Fibroblast of lung (primary cell): ENCODE measurements around the gene EMC9.

Experiments used
- EZH2 ChIP-seq: IDR thresholded peaks from 2 replicates; pipeline ENCODE4 v1.5.1; 2012; ENCODE audit warnings: low read length, control low read depth, mild to moderate bottlenecking; ENCODE audit errors: missing control alignments
- TF ChIP-seq, protein P1 (sequence below), 2 donors: IDR thresholded peaks in 1 of 2; conservative IDR thresholded peaks in 1 of 2; 1 replicate in 1 of 2; 2 replicates in 1 of 2; pipeline ENCODE4 v1.5.1; 2011 to 2012; ENCODE audit warnings: low read length in 2 of 2, control low read depth in 1 of 2, inconsistent platforms in 1 of 2, low read depth in 1 of 2, mild to moderate bottlenecking in 1 of 2

- TF ChIP-seq, protein P1, sequence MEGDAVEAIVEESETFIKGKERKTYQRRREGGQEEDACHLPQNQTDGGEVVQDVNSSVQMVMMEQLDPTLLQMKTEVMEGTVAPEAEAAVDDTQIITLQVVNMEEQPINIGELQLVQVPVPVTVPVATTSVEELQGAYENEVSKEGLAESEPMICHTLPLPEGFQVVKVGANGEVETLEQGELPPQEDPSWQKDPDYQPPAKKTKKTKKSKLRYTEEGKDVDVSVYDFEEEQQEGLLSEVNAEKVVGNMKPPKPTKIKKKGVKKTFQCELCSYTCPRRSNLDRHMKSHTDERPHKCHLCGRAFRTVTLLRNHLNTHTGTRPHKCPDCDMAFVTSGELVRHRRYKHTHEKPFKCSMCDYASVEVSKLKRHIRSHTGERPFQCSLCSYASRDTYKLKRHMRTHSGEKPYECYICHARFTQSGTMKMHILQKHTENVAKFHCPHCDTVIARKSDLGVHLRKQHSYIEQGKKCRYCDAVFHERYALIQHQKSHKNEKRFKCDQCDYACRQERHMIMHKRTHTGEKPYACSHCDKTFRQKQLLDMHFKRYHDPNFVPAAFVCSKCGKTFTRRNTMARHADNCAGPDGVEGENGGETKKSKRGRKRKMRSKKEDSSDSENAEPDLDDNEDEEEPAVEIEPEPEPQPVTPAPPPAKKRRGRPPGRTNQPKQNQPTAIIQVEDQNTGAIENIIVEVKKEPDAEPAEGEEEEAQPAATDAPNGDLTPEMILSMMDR (conservative IDR thresholded peaks at IDR 0.05 in 1 of 2, IDR thresholded peaks at IDR 0.05 in 1 of 2; ENCODE audit: low read depth in 1 of 2, low read length in 2 of 2), result no peak
- TF ChIP-seq EZH2, result no peak
Observed at GRCh38 chr14:24130380-24130716, 11.0 kb downstream of the EMC9 start, which contains the start of gene FITM1.
